ENCODE measurements around the gene IL1A.

IL1A gene

GRCh38 chr2:112789186-112789585 lies 4.9 kb upstream of the IL1A start:
- no peaks in the 10 kb centered on the region for H3K36me3 ChIP-seq (ENCODE audit: insufficient read depth)
- no peak overlapping the region for H3K9ac ChIP-seq
- H2AFZ ChIP-seq (ENCODE audit: low read depth), result no peak overlapping the region
- no peak for TF ChIP-seq CTCF (conservative IDR thresholded peaks at IDR 0.05; ENCODE audit: low read depth, low read length)
- H3K4me1 ChIP-seq (ENCODE audit: low read depth, poor library complexity, severe bottlenecking), result no peaks in the 10 kb centered on the region
- no peaks in the 10 kb centered on the region for H4K20me1 ChIP-seq (ENCODE audit: insufficient read depth)
- no peak overlapping the region for H3K4me3 ChIP-seq (IDR thresholded peaks at IDR 0.05; ENCODE audit: insufficient read depth, low read depth, low read length)
- no peaks in the 10 kb centered on the region for H3K79me2 ChIP-seq (ENCODE audit: insufficient read depth, low read depth)
- H3K27me3 ChIP-seq (ENCODE audit: insufficient read depth, low read depth), result no peaks in the 10 kb centered on the region
- H3K4me2 ChIP-seq, result no peak overlapping the region
- no peak overlapping the region for H3K27ac ChIP-seq

GRCh38 chr2:112788653-112789052 lies 4.4 kb upstream of the IL1A start:
- H3K27ac ChIP-seq, result no peak overlapping the region
- H3K4me2 ChIP-seq, result no peak overlapping the region
- TF ChIP-seq CTCF (conservative IDR thresholded peaks at IDR 0.05; ENCODE audit: low read depth, low read length), result no peak
- H3K36me3 ChIP-seq (ENCODE audit: insufficient read depth), result no peaks in the 10 kb centered on the region
- H3K4me1 ChIP-seq (ENCODE audit: low read depth, poor library complexity, severe bottlenecking), result no peaks in the 10 kb centered on the region
- no peaks in the 10 kb centered on the region for H4K20me1 ChIP-seq (ENCODE audit: insufficient read depth)
- no peaks in the 10 kb centered on the region for H3K79me2 ChIP-seq (ENCODE audit: insufficient read depth, low read depth)
- H3K9ac ChIP-seq, result no peak overlapping the region
- H2AFZ ChIP-seq (ENCODE audit: low read depth), result no peak overlapping the region
- no peak overlapping the region for H3K4me3 ChIP-seq (IDR thresholded peaks at IDR 0.05; ENCODE audit: insufficient read depth, low read depth, low read length)
- no peaks in the 10 kb centered on the region for H3K27me3 ChIP-seq (ENCODE audit: insufficient read depth, low read depth)

GRCh38 chr2:112787729-112788393 lies 3.6 kb upstream of the IL1A start:
- TF ChIP-seq CTCF (conservative IDR thresholded peaks at IDR 0.05; ENCODE audit: low read depth, low read length), result no peak
- no peaks in the 10 kb centered on the region for H3K27me3 ChIP-seq (ENCODE audit: insufficient read depth, low read depth)
- no peaks in the 10 kb centered on the region for H3K36me3 ChIP-seq (ENCODE audit: insufficient read depth)
- H3K4me2 ChIP-seq, result no peak overlapping the region
- H3K9ac ChIP-seq, result no peak overlapping the region
- no peak overlapping the region for H3K4me3 ChIP-seq (IDR thresholded peaks at IDR 0.05; ENCODE audit: insufficient read depth, low read depth, low read length)
- H2AFZ ChIP-seq (ENCODE audit: low read depth), result no peak overlapping the region
- H3K79me2 ChIP-seq (ENCODE audit: insufficient read depth, low read depth), result no peaks in the 10 kb centered on the region
- H3K4me1 ChIP-seq (ENCODE audit: low read depth, poor library complexity, severe bottlenecking), result no peaks in the 10 kb centered on the region
- H3K27ac ChIP-seq, result no peak overlapping the region
- no peaks in the 10 kb centered on the region for H4K20me1 ChIP-seq (ENCODE audit: insufficient read depth)

GRCh38 chr2:112787294-112787693 lies 3.0 kb upstream of the IL1A start:
- H2AFZ ChIP-seq (ENCODE audit: low read depth), result no peak overlapping the region
- H4K20me1 ChIP-seq (ENCODE audit: insufficient read depth), result no peaks in the 10 kb centered on the region
- no peak overlapping the region for H3K27ac ChIP-seq
- H3K4me2 ChIP-seq, result no peak overlapping the region
- TF ChIP-seq CTCF (conservative IDR thresholded peaks at IDR 0.05; ENCODE audit: low read depth, low read length), result no peak
- H3K4me3 ChIP-seq (IDR thresholded peaks at IDR 0.05; ENCODE audit: insufficient read depth, low read depth, low read length), result no peak overlapping the region
- no peak overlapping the region for H3K9ac ChIP-seq
- H3K4me1 ChIP-seq (ENCODE audit: low read depth, poor library complexity, severe bottlenecking), result no peaks in the 10 kb centered on the region
- no peaks in the 10 kb centered on the region for H3K79me2 ChIP-seq (ENCODE audit: insufficient read depth, low read depth)
- no peaks in the 10 kb centered on the region for H3K27me3 ChIP-seq (ENCODE audit: insufficient read depth, low read depth)
- no peaks in the 10 kb centered on the region for H3K36me3 ChIP-seq (ENCODE audit: insufficient read depth)
